Fibroblast of gingiva (primary cell): ENCODE results near the gene PDE1C.
"Not testable (repeated sequence)": the region's sequence is repeated elsewhere in the genome, so short reads cannot be mapped to it uniquely, and the experiment has no call there.

Experiments used
- DNase-seq: peaks from one replicate; pipeline ENCODE4 v3.0.0-alpha.2; 2011; ENCODE audit warnings: low read depth

PDE1C gene

DNA sequence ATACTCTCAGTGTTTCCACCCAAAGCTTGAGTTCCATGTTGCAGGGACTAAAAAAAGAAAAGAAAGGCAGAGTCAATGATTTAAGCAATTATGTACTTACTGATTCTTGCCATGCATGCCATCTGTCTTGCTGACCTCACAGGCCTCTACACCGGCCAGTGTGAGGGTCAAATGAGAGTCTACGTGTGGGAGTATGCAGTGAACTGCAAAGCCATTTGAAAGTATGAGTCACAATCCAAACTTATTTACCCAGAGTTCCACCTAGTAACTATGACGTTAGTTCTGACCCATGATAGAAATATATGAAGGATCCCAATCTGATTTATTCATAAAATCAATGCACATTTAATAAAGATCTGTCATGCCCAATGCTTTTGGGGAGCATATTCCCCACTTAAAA lies 26.5 kb downstream of the PDE1C start:
- DNase-seq, result peak; percentile 3

DNA sequence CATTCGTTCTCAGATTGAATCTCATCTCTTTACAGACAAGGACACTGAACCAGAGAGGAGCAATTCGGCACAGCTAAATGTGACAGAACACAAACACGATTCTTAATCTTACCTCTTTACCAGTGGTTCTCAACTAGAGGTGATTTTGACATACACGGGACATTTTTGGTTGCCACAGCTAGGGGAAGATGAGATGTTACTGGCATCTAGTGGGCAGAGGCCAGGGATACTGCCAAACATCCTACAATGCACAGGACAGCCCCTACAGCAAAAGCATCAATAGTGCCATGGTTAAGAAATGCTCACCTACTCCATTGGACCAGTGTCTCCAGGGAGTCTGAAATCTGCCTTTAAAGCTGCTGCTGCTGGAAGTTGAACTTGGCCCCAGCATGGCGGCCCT lies 27.3 kb downstream of the PDE1C start:
- DNase-seq, result no peak

DNA sequence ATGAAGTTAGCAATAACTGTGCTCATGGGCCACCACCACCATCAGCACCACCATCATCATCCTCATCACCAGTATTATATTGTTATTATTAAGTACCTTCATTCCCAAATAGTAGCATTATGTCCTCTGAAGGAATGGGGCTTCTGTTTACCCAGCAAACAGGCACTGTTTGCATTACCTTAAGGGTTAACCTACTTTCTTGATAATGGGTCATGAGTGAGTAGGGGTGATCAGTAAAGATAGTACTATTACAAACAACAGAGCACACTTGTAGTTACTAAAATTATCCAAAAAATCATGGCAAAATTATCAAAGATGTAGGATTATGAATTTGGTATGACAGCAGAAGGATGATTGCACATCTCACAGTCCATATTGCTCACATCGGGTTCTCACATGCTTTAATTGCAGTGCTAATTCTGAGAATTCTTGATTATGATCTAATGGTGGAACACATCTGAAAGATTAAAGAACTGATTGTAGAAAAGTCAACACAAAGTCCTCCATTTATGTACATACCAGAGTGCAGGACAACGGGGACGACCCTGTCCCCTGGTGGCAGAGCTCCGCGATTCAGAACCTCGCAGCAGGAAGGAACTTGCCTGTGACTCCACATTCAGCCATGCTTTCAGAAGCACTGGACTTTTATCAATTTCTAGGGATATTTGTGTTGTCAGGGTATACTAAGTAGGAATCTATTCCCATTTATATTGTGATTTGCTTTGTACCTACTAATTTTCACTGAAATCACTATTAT lies 31.0 kb downstream of the PDE1C start:
- no peak for DNase-seq

DNA sequence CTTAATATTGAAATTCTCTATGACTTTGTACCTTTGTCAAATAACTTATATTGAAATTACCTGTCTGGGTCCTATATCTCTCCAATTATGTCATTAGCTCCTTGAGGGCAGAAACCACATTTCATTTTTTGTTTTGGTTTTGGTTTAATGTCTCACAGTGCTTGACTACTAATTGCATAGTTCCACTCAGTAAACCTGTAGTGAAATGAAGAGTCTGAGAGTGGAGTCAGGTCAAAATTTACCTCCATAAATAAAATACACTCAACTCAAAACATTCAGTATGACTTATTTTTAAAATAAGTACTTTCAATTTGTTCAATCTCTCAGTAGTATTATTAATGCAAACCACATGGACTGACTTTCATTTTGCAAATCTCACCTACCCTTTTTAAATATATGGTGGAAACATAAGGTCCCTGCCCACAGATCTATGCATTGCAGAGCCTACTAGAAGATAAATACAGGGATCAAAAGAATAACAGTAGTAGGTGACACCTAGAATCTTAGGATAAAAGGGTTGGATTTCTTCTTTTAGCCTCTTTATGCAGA lies 32.5 kb downstream of the PDE1C start:
- DNase-seq, result no peak

DNA sequence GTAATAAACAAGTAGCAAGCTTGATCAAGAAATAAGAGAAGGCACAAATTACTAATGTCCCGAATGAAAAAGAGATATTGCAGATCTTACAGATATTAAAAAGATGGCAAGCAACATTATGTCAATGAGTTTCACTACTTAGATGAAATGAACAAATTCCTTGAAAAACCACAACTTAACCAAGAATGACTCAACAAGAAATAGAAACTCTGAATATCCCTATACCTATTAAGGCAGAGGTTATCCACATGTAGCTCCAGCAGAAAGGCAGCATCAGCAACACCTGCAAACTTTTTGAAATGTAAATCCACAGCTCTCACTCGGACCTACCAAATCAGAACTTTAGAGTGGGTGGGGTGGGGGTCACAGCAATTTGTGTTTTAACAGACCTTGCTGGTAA lies 33.6 kb downstream of the PDE1C start:
- DNase-seq, result no peak

DNA sequence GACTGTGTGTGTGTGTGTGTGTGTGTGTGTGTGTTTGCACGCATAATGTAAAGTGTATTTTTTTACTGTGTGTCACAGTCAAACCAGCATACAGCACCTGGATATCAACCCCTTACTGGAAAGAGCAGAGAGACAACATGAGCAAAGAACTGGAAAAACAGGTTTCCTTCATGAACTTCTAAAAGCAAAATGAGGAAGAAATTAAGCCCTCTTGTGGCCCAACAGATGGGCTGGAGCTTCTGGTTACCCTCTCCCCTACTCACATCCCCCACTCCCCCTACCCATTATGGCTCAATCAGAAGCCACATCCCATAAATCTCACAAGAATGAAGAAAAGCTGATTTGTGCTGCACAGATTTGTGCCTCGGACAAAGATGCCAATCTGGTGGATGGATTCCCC lies 36.2 kb downstream of the PDE1C start:
- no peak for DNase-seq

DNA sequence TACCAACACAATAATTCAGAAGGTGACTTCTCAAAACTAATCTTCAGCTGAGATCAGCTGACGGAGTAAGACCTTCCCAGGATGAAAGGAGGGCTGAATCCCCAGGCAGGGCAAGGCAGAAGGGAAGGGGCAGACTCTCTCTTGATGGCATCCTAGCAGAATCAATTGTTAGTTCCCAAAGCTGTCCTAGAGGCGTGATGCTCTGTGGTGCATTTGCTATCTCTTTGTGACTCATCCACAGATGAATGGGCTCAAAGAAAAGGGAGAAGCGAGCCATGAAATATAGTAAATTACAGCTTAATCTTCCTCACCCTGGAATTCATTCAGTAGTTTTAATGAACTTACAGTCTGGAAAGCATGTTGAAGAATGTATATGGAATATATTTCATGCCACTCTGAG lies 37.2 kb downstream of the PDE1C start:
- no peak for DNase-seq

DNA sequence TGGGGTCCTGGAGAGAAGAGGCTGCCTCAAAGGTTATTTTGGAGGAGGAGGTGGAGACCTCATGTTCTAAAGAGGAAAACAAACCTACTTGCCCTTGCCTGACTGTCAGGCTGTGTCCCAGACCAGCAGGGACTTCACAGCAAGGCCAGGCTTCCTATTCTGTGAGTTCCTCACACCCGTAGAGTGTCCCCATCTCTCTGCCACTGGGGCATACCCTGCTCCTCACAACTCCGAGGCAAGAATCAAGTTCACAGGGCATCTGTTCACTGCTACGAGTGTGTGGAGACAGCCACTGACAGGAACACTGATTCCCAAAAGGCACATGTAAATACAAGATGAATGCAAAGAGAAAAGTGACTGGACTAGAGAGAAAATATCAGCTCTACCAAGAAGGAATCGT lies 38.0 kb downstream of the PDE1C start:
- DNase-seq, result no peak

DNA sequence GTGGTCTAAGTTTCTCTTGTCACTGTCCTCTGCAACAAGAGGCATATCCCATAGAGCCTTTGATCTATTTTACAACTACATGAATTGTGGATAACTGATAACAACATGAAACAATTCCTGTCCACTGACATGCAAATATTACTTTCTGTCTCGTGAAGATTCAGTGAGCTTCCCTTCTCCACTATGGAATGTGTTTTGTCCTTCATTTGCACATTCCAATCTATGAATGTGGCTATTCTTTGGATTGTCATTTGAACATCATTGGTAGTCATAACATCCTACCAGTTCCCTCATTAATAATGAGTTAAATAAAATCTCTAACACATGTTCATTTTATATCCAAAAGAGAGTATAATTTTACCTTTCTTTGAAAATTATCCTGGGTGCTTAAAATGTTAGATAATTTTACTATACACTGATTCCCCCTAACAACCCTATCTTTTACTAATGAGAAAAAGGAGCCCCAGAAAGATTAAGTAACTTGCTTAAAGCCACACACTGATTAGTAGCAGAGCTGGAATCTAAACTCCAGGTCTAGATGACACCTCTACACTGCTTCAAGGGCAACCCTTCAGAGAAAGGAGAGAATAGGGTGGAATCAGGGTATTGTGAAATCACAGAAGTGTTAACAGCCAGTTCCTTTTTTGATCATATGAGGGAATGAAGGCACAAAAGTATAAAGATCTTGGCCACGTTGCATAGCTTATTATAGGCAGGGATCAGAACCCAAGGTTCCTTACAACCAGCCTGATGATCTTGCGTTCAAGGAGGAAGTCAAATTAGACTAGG lies 39.1 kb downstream of the PDE1C start:
- DNase-seq, result no peak

DNA sequence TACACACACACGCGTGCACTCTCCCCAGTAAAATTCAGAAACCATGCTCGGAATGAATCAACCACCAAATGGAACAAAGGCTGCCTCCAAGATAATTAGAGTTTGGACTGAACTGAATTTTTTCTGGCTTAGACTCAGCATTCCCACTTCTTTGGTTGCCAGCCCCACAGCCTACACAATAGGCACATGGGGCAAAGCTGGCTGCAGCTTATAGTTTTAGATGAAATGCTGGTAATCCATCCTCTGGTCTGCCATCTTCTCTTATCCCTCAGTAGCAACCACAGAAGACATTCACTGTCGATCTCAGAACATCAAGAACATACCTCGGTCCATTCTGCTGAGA lies 44.2 kb downstream of the PDE1C start:
- DNase-seq, result no peak

DNA sequence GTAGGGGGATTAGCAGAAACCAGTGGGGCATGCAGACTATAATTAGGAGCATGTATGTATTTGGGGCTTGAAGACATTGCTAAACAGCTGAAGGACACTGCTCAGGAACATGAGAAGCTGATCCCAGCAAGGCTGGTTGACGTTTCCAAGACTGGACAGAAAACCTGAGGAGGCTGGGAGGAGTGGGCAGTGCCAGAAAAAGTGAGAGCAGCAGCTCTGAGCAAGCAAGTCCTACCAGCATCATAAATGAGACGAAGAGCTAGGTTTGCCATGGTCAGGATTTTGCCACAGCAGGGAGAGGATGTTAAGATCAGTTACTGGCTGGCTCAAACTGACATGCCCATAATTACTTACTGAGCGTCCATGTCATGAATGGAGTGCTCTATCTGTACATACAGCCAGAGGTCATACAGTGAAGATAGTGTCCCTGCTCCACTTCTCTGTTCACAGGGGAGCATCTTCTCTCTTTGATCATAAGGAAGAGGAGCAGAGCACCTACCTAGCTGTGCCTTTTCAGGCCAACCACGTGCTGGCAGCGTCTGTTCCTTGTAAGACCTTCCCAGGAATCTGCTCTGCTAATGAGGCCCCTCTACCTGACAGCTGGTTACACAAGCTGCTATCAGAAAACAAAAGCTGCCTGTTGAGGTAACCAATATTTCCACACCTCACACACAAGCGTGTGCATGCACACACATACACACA lies 44.7 kb downstream of the PDE1C start:
- DNase-seq, result no peak

DNA sequence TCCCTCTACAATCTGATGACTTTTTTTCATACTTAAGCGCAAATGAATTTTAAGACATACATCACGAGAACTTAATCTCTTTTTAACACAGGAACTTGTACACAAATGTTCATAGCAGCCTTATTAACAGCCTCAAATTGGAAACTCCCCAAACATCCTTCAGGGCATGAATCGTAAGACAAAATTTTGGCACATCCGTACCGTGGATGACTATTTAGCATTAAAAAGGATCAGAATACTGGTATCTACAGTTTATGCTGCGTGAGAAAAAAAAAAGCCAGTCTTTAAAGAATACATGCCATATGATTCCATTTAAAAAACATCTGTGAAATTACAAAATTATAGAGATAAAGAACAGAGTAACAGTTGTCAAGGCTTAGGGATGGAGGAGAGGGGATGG lies 46.8 kb downstream of the PDE1C start:
- no peak for DNase-seq

DNA sequence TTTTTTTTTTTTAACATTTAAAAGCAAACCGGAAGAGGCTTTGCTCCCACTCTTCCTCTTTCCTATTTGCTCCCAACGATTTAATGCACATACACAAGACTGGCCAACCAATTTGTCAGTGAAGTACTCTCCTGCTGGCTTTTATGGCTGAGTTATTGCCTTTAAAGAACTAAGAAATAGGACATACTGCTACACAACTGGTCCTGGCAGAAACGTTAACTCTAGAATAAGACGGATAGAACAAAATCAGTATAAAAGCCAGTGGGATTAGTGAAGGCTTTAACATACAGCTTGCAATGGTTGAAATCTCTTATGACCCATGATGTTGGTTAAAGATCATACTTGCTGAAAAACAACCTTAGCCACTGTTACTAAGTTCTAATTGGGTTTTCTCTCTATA lies 47.2 kb downstream of the PDE1C start:
- no peak for DNase-seq

DNA sequence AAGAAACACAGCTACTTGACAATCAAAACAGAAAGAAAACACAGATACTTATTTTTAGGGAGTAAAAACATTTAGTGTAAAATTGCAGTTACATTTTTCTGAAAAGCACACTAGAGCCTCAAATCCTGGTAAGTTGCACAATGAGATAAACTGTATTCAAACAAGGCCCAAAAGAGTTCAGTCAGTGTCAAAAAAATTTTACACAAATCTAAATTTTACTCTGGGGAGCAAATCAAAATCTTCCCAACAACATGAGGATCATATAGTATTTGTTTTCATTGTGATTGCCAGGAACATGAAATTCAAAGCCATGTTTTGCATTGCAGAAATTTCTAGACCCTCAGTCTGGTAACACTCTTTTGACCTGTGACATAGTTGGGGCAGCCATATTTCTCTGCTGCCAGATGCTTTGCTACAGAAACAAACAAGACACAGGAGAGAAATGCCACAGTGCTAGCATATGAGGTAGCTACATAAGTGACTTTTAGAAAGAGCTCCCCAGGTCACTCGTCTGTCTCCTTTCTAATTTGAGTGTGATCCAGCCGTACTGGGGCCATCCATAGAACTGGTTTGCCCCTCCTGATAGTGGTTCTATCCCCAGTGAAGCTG lies 49.6 kb downstream of the PDE1C start:
- peak; percentile 47 for DNase-seq

DNA sequence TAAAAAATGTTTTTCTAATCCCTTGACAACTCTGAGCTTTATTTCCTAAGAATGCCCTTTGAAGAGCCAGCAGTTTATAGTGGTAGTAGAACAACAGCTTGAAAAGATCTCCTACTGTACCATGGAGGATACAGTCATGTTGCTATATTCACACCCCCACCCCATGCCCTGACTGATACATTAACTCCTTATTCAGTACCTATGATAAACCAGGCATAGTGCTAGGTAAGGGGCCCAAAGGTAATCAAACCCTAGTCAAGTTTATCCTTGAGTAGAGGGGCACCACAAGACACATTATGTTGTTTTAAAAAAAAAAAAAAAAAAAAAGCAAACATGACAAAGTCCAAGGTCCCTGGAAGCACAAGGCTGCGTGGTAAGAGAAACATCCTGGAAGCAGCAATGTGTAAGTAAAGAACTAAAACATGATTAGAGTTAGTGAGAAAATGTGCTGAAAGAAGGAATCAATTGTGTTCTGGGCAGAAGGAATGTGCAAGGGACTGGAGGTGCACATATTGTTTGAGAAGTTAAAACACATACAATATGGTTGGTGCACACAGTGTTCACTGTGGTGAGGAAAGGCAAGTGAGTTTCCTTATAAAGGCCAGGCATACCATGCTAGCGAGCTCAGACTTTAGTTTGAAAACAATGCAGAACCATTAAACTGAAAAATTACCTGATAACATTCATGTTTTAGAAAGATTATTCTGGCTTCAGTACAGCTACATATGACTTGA lies 51.2 kb downstream of the PDE1C start:
- no peak for DNase-seq

DNA sequence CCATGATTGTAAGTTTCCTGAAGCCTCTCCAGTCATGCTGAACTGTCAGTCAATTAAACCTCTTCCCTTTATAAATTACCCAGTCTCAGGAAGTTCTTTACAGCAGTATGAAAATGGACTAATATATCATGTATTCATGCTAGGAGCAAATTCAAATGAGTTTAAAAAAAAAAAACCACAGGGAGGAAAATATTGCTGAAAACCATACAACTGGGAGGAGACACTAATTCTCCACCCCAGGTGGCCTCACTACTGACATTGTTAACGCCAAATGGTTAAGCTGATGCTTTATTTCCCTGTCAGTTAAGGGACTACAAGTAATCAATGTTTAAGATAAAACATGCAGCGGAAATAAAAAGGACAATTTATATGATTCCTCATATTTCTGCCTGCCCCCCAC lies 55.1 kb downstream of the PDE1C start:
- DNase-seq, result no peak

DNA sequence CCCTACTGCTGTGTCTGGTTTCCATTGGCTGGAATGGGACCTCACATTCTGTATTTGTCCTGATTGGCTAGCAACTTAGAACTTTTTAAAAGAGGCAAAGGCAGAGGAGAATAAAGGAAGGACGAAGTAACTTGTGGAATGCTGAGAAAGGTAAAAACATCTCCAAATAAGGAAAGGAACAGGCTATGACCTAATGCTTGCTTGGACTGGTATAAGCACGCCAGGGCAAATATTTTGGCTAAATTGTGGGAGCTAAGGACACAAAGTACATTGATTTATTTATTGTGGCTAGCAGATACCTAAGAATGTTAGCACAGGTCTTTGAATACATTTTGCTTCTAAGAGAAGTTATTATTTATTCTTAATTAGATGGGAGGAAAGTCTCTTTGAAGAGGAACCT lies 56.7 kb downstream of the PDE1C start:
- not testable (repeated sequence) for DNase-seq

DNA sequence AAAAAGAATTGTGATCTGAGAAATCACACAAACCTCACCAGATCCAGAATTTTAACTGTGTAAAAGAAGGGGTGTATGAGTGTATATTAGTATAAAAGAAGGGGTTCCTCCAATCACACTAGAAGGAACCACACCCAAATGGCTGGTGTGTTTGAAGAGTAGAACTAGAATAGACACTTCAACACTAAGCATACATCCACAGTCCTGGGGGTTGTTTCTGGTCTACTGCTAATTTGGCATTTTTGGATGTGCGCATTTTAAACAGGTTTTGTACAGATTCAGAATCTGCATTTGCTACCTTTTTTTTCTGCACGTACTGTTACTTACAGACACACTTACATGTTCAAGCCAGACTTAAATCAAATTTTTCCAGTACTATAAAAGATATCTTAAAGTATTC lies 64.6 kb downstream of the PDE1C start:
- no peak for DNase-seq

DNA sequence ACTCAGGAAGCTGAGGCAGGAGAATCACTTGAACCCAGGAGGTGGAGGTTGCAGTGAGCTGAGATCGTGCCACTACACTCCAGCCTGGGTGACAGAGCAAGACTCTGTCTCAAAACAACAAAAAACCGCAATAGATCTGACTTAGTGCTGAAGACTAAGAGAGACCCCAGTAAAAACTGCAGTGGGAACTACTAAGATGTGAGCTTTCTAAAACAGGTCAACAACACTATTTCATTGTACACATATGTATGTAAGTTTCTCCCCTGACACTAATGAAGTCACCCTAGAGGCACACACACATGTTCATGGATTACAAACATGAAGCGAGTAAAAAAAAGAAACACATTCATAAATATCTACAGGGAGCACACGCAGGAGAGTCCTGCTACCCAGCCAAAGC lies 68.3 kb downstream of the PDE1C start:
- DNase-seq, result no peak

DNA sequence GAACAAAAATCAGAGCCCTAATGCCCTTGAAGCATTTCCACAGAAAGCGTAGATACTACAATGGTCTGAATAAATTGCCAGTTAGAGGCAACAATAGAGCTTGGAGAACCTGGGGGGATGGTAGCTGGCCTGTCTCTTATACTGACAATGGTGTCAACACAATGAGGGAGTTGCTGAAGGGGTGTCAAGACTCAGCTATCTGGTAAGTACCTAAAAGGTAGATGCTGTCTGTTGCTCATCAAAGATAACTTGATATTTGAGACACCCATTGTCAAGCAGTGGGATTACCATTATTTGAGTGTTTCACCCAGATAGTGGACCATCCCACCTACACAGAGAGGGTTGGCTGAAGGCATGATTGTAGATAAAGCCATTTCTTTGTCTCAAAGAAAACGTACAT lies 72.8 kb downstream of the PDE1C start:
- no peak for DNase-seq

DNA sequence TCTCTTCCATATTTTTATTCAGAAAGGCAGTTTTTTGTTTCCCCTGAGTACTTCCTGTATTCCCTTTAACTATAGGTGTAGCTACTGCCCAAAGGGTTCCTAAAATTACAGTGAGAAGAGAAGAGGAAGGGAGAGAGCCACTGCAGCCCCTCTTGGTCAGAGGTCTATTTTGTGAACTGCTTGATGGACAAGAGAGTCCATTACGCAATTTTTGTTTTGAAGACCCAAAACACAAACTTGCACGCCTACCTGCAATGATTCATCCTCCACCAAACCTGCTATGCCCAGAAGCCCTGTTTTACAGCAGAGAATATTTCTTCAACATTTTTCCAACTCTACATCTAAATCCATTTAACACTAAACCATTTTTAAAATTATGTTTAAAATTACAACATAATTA lies 75.1 kb downstream of the PDE1C start:
- no peak for DNase-seq

DNA sequence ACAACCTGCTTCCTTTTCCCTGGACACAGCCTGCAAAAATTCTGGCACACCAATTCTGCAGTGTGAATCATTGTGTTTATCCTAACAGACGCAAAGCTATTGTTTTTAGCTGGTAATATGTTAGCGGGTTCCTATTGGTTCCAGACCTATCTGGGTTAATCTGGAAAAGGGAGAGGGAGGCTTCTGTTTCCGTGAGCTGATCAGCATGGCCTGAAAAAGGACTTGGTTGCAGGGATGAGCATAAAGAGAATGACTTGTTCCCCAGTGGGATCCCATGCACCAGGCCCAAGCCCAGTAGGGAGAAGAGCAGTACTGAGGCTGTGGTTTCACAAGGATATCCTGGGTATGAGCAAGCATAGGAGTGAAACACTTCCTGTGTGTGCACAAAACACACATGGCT lies 78.4 kb downstream of the PDE1C start:
- DNase-seq, result no peak
